Measurements from ENCODE around the gene TOM1. TPM values are rescaled to one million over a fixed set of nuclear protein-coding genes. Genes with fewer than 3 reads are reported as not detected.

TOM1 gene
- total and polyA plus RNA-seq, 4 donors = 19.8 to 50.5 (median 44.0) TPM

GRCh38 chr22:35345808-35346505 is 46.3 kb downstream of the TOM1 start:
- ATAC-seq (ENCODE audit: low FRiP score) (no peak), DNase-seq (no peak)
- H3K36me3 ChIP-seq (ENCODE audit: control insufficient read depth in 1 of 2, insufficient read depth in 2 of 2, low read length in 1 of 2) = no peaks in the 10 kb centered on the region
- no peaks in the 10 kb centered on the region for H3K27me3 ChIP-seq (ENCODE audit: control insufficient read depth in 1 of 2, insufficient read depth in 2 of 2, low read length in 1 of 2)
- no peaks in the 10 kb centered on the region for H3K9me3 ChIP-seq (ENCODE audit: control insufficient read depth, low read length)
- intact Hi-C loops (cut with DNase I) = no loop called here
- no peak overlapping the region for H3K27ac ChIP-seq (ENCODE audit: low read depth in 1 of 2, low read length in 2 of 2)
- no peaks in the 10 kb centered on the region for H3K4me1 ChIP-seq (ENCODE audit: control insufficient read depth in 1 of 2, insufficient read depth in 2 of 2, low read length in 2 of 2)
- 93 to 95% methylated on average over 11 of the region's 11 CpGs for WGBS, 2 donors
- no peak overlapping the region for H3K4me3 ChIP-seq (ENCODE audit: low read length in 2 of 2)

- no peak overlapping the region for H3K27ac ChIP-seq (ENCODE audit: low read depth in 1 of 2, low read length in 2 of 2)
- intact Hi-C loops (cut with DNase I) = no loop called here
- H3K4me1 ChIP-seq (ENCODE audit: control insufficient read depth in 1 of 2, insufficient read depth in 2 of 2, low read length in 2 of 2) = no peaks in the 10 kb centered on the region
- no peak for DNase-seq
- no peaks in the 10 kb centered on the region for H3K9me3 ChIP-seq (ENCODE audit: control insufficient read depth, low read length)
- ATAC-seq (ENCODE audit: low FRiP score) = no peak
- 85 to 86% methylated on average over 19 of the region's 19 CpGs for WGBS, 2 donors
- no peak overlapping the region for H3K4me3 ChIP-seq (ENCODE audit: low read length in 2 of 2)
- no peaks in the 10 kb centered on the region for H3K27me3 ChIP-seq (ENCODE audit: control insufficient read depth in 1 of 2, insufficient read depth in 2 of 2, low read length in 1 of 2)
- H3K36me3 ChIP-seq (ENCODE audit: control insufficient read depth in 1 of 2, insufficient read depth in 2 of 2, low read length in 1 of 2) = no peaks in the 10 kb centered on the region
Observed at GRCh38 chr22:35346596-35347220, 47.0 kb downstream of the TOM1 start.

GRCh38 chr22:35347462-35347861 is 47.8 kb downstream of the TOM1 start:
- ATAC-seq (ENCODE audit: low FRiP score) = no peak
- intact Hi-C loops (cut with DNase I) = no loop called here

GRCh38 chr22:35348026-35348590 is 48.4 kb downstream of the TOM1 start:
- H3K4me3 ChIP-seq (ENCODE audit: low read length in 2 of 2) = no peak overlapping the region
- H3K4me1 ChIP-seq (ENCODE audit: control insufficient read depth in 1 of 2, insufficient read depth in 2 of 2, low read length in 2 of 2) = no peaks in the 10 kb centered on the region
- no peak for ATAC-seq (ENCODE audit: low FRiP score)
- H3K36me3 ChIP-seq (ENCODE audit: control insufficient read depth in 1 of 2, insufficient read depth in 2 of 2, low read length in 1 of 2) = no peaks in the 10 kb centered on the region
- H3K27me3 ChIP-seq (ENCODE audit: control insufficient read depth in 1 of 2, insufficient read depth in 2 of 2, low read length in 1 of 2) = no peaks in the 10 kb centered on the region
- intact Hi-C loops (cut with DNase I) = no loop called here
- H3K27ac ChIP-seq (ENCODE audit: low read depth in 1 of 2, low read length in 2 of 2) = no peak overlapping the region
- WGBS, 2 donors = 89 to 91% methylated on average over 18 of the region's 18 CpGs
- DNase-seq = peak in 1 of 2 donors; percentile 75
- no peaks in the 10 kb centered on the region for H3K9me3 ChIP-seq (ENCODE audit: control insufficient read depth, low read length)

More at GRCh38 chr22:35347462-35347861, 47.8 kb downstream of the TOM1 start:
- no peak for DNase-seq
- no peak overlapping the region for H3K4me3 ChIP-seq (ENCODE audit: low read length in 2 of 2)
- WGBS, 2 donors = 83 to 88% methylated on average over 10 of the region's 10 CpGs
- no peaks in the 10 kb centered on the region for H3K4me1 ChIP-seq (ENCODE audit: control insufficient read depth in 1 of 2, insufficient read depth in 2 of 2, low read length in 2 of 2)
- no peaks in the 10 kb centered on the region for H3K9me3 ChIP-seq (ENCODE audit: control insufficient read depth, low read length)
- H3K36me3 ChIP-seq (ENCODE audit: control insufficient read depth in 1 of 2, insufficient read depth in 2 of 2, low read length in 1 of 2) = no peaks in the 10 kb centered on the region
- H3K27ac ChIP-seq (ENCODE audit: low read depth in 1 of 2, low read length in 2 of 2) = no peak overlapping the region
- no peaks in the 10 kb centered on the region for H3K27me3 ChIP-seq (ENCODE audit: control insufficient read depth in 1 of 2, insufficient read depth in 2 of 2, low read length in 1 of 2)

- Histone ChIP-seq H3K36me3 (ENCODE audit: control insufficient read depth in 1 of 2, insufficient read depth in 2 of 2, low read length in 1 of 2) (no peaks in the 10 kb centered on the region), H3K27ac (ENCODE audit: low read depth in 1 of 2, low read length in 2 of 2) (no peak overlapping the region), H3K9me3 (ENCODE audit: control insufficient read depth, low read length) (no peaks in the 10 kb centered on the region), H3K4me3 (ENCODE audit: low read length in 2 of 2) (no peak overlapping the region), H3K27me3 (ENCODE audit: control insufficient read depth in 1 of 2, insufficient read depth in 2 of 2, low read length in 1 of 2) (no peaks in the 10 kb centered on the region), H3K4me1 (ENCODE audit: control insufficient read depth in 1 of 2, insufficient read depth in 2 of 2, low read length in 2 of 2) (no peaks in the 10 kb centered on the region)
- intact Hi-C loops (cut with DNase I) = no loop called here
- ATAC-seq (ENCODE audit: low FRiP score) = no peak
- WGBS, 2 donors = 86 to 87% methylated on average over 5 of the region's 5 CpGs
- DNase-seq = no peak
Observed at GRCh38 chr22:35348703-35349102, 49.0 kb downstream of the TOM1 start.

GRCh38 chr22:35349368-35349703 is 49.6 kb downstream of the TOM1 start:
- H3K36me3 ChIP-seq (ENCODE audit: control insufficient read depth in 1 of 2, insufficient read depth in 2 of 2, low read length in 1 of 2) = no peaks in the 10 kb centered on the region
- intact Hi-C loops (cut with DNase I) = no loop called here
- 68 to 73% methylated on average over 9 of the region's 9 CpGs for WGBS, 2 donors
- no peak overlapping the region for H3K27ac ChIP-seq (ENCODE audit: low read depth in 1 of 2, low read length in 2 of 2)
- no peaks in the 10 kb centered on the region for H3K4me1 ChIP-seq (ENCODE audit: control insufficient read depth in 1 of 2, insufficient read depth in 2 of 2, low read length in 2 of 2)
- DNase-seq (peak in 1 of 2 donors; percentile 63), ATAC-seq (ENCODE audit: low FRiP score) (no peak)
- H3K27me3 ChIP-seq (ENCODE audit: control insufficient read depth in 1 of 2, insufficient read depth in 2 of 2, low read length in 1 of 2) = no peaks in the 10 kb centered on the region
- no peaks in the 10 kb centered on the region for H3K9me3 ChIP-seq (ENCODE audit: control insufficient read depth, low read length)
- H3K4me3 ChIP-seq (ENCODE audit: low read length in 2 of 2) = no peak overlapping the region

- Histone ChIP-seq H3K27me3 (ENCODE audit: control insufficient read depth in 1 of 2, insufficient read depth in 2 of 2, low read length in 1 of 2) (no peaks in the 10 kb centered on the region), H3K36me3 (ENCODE audit: control insufficient read depth in 1 of 2, insufficient read depth in 2 of 2, low read length in 1 of 2) (no peaks in the 10 kb centered on the region), H3K9me3 (ENCODE audit: control insufficient read depth, low read length) (no peaks in the 10 kb centered on the region), H3K4me1 (ENCODE audit: control insufficient read depth in 1 of 2, insufficient read depth in 2 of 2, low read length in 2 of 2) (no peaks in the 10 kb centered on the region), H3K27ac (ENCODE audit: low read depth in 1 of 2, low read length in 2 of 2) (peak overlapping the region in 1 of 2 donors; percentile 0), H3K4me3 (ENCODE audit: low read length in 2 of 2) (no peak overlapping the region)
- ATAC-seq (ENCODE audit: low FRiP score) = no peak
- WGBS, 2 donors = 34 to 48% methylated on average over 16 to 17 of the region's 17 CpGs
- intact Hi-C loops (cut with DNase I) = loop anchor here (2.0 to 5.0 kb wide), 3 partner anchors 52 to 272 kb away; partner anchors contain the start of gene MCM5 (in 1 of the 2)
- DNase-seq = peak; percentile 55 to 74
Observed at GRCh38 chr22:35349704-35350538, 50.2 kb downstream of the TOM1 start.
